Measurements from ENCODE around the gene PARP6.

Gene PARP6

GRCh38 chr15:72199721-72200212, 72.6 kb downstream of the PARP6 start:
- peak; percentile 75 for DNase-seq (ENCODE audit: low spot score)

DNA sequence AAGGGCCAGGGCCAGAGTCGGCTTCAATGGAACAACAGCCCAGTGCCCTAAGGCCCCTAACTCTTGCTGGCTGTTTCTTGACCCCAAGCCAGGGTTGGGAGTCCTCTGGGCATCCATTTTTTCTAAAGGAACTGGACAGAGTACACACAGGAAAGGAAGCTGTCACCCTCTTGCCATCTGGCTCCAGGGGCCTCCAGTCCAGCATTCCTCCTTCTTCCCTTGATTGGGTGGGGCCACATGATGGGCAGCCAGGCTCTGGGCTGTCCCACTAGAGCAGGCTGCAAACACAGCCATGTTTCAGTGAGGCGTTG, 73.2 kb downstream of the PARP6 start:
- no peak for DNase-seq (ENCODE audit: low spot score)

DNA sequence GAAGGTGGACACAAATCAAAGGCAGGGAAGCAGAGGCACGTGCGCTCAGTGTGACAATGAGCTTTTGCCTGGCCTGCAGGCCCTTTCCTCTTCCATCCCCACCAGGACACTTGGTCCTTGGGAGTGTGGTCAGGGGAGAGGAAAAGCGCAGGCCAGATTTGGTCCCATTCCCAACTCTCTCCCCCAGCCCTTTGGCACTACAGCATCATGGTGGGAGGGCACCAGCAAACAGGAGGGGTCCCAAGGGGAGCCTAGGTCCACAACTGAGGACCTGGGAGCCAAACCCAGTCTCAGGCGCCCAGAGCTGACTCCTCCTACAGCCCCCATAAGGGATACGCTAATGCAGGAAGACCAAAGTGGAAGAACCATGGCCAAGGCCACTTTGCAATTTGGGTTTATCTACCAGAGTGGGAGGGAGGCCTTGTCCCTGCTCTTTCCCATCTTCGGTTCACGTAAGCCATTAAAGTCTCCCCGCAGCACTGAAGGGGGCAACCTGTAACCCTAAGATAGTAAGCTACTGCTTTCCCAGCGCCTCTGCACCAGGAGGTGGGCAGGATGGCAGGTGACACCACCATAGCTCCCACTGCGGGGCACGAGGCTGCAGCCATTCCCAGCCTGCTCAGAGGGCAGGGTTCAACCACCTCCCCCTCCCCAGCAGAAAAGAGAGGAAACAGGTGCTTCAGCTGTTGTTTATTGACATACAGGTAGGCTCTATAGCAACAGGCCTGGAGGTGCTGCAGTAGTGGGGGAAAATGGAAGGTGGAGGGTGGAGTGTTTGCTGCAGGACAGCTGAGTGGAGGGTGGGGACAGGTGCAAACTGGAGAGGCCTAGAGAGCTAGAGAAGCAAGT, 73.8 kb downstream of the PARP6 start:
- DNase-seq (ENCODE audit: low spot score) = no peak

- peak; percentile 78 for DNase-seq (ENCODE audit: low spot score)
These were observed 74.6 kb downstream of the PARP6 start, which contains the start of gene GRAMD2A for GRCh38 chr15:72197460-72198355. Gene GRAMD2A, minus strand, starts transcription at chr15:72197787.

- no peak for DNase-seq (ENCODE audit: low spot score)
These were observed 75.3 kb downstream of the PARP6 start for GRCh38 chr15:72197041-72197459.

DNA sequence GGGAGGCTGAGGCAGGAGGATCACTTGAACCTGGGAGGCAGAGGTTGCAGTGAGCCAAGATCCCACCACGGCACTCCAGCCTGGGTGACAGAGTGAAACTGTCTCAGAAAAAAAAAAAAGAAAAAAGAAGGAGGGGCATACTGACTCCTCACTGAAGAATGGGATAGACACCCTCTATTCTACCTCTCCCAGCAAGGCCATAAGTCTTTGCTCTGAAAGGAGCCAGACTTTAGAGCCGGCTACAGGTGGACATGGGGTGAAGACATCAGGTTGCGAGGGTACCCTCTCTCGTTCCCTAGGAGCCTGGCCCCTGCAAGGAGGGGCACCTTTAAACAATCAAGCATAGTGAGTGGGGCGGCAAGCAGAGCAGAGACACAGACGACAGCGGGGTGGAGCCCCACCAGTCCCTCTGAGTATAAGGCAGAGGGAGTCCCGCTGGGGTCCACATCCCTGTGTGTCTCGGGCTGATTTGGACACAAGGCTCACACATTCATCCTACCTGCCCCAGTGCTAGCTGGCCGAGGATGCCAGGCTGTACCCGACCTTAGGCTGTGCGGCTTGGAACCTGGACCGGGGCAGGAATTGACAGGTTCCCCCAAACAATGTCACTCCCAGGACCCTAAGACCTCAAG, 75.8 kb downstream of the PARP6 start:
- DNase-seq (ENCODE audit: low spot score) = no peak

- no peak for DNase-seq (ENCODE audit: low spot score)
These were observed 77.2 kb downstream of the PARP6 start for GRCh38 chr15:72195101-72195511.

DNA sequence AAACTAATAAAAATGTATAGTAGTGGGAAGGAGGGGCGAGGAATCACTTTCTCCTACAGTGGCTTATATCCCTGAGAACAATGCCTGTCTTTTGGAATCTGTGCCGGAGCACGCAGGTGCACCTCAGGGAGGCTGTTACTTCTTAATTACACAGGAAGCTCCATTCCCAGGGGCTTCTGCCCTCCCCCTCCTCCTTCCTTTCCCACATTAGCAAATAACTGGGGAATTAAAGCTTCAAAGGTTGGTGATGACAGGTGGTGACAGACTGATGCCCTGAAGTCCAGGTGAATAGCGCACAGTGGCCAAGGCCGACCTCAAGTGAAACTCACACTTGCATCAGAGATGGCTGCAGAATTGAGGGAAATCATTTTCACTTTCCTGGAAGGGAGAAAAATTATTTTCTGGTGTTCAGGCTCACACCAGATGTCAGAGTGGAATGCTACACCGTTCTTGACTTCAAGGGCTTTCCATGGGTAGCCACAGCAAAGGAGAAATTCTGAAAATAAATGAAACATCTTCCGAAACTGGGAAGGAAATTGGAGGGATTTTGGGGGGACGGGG, 78.4 kb downstream of the PARP6 start:
- DNase-seq (ENCODE audit: low spot score) = peak; percentile 27

DNA sequence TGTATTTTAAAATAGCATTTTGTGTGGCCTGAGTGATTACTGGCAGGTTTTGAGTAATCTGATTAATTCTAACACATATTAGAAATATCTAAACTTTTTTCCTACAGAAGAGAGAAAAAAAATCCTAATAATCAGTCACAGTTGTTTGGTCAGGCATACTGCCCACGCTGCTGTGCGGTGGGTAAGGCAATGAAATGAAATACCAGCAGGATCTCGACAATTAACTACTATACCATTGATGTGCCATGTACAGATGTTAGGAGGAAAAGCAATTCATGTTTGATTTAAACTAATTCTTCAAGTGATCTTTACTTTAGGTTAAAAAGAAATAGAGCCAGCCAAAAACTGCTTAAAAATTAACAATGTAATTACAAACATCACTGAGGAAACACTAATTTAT, 79.9 kb downstream of the PARP6 start:
- peak; percentile 4 for DNase-seq (ENCODE audit: low spot score)

Data from ecto neural progenitor cell (in vitro differentiated cells).